ENCODE measurements around the gene CRP.
"Not testable (repeated sequence)": the region's sequence is repeated elsewhere in the genome, so short reads cannot be mapped to it uniquely, and the experiment has no call there.

The CRP gene

DNA sequence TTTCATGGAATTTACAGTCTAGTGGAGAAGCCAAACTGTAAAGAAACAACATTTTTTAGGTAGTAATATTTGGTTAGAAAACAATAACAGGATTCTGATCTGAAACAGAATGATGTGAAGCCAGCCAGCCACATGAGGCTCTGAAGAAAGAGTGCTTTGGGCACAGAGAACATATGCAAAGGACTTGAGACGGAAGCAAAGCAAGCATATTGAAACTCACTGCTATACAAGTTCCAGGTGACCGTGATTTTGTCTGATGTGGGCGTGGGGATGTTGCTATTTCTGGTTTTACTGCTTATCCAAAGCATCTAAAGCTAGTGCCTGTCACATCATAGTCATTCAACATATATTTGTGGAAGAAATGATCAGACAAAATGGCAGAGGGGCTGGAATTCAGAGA is 14.7 kb downstream of the CRP start:
- DNase-seq (ENCODE audit: low read depth), result no peak

DNA sequence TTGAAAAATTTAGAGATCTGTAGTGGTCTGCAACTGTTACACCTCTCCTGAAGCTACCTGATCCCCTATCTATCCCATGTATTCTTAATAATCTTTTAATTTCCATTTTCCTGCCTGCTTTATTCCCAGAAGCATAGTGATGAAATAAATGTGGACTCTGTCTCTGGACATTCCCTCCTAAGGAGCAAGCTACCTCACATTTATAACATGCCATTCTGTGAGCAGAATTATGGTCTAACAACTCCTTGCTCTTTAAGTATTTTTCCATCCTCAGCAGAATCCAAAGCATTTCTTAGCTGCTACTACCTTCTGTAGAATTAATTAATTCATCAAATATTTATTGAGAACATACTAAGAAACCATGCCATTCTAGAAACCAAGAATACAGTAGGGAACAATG is 15.1 kb downstream of the CRP start:
- no peak for DNase-seq (ENCODE audit: low read depth)

DNA sequence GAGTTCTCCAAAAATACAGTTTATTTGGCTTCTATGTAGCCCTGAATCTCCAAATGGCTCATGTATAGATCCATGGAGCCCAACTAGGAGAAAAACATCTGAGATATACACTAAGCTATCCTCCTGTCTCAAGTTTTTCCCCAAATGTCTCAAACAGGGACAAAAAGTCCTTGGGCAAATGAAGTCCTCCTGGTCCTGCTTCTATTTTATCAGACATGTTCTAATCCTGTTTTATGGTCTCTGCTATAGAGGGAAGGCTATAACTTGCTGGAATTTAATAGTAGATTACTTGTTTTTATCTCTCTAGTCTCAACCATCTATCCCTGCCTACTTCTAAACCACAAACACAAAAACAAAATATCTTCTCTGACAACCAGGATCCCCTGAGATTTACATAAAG is 26.9 kb downstream of the CRP start:
- DNase-seq (ENCODE audit: low read depth), result no peak

DNA sequence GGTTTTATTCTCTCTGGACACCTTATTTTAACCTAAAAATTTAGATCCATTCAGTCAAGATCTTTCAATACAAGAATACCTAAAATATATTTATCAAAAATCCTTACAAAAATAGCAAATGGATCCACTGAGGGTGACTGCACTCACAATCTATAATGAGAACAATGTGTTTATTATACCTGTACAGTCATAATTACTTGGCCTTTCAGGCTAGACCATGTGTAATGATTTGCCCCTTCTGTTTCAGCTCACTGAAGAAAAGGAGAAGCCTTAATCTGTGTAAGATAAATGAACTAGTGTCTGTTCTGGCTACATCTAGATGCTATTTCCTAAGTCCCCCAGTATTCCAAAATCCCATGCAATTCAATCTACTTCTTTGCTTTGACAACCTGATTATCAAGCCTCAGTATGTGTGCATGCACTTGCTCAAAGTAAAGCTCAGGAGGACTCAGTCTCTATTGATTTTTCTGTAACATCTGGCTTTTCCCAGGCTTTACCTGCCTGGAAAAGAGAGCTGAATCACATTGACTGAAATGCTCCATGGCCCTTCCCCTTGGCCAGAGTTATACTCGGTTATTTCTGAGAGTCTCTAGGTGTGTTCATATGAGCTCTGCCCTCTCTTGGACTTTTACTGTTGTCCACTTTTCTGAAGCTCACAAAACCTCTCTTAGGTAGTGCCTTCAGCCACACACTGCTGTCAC is 27.6 kb downstream of the CRP start:
- no peak for DNase-seq (ENCODE audit: low read depth)

DNA sequence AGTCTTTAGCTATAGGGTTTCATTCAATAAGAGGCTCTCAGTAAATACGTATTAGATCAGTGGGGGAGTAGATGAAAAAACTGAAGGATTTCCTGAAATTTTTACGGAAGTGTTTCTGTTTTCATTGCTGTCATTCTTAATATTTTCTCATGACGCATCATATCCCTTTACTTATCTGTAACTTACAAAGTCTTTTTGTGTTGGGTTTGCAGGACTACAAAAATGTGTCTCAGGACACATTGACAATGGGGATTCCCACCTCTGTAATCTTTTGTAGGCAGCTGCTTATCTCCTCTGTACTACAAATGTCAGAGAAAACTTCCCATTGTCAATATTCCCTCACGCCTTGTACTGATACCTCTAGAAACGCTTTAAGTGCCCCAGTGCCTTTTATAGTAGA is 35.5 kb downstream of the CRP start:
- no peak for DNase-seq (ENCODE audit: low read depth)

DNA sequence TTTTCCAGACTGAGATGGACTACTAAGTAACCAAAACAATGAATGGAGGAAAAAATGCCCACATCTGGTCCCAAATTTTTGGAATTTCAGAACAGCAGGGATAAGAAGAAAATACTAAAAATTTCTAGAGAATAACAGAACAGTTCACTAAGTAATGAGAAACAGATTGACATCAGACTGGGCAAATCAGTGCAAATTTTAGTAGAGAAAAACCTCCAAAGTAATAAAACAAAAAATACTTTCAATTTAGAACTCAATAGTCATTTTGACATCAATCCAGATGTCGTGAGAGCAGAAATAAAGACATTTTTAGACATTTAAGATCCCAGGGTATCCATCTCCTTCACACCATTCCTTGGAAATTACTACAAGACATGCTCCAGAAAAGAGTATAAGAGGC is 39.3 kb downstream of the CRP start:
- DNase-seq (ENCODE audit: low read depth), result no peak

DNA sequence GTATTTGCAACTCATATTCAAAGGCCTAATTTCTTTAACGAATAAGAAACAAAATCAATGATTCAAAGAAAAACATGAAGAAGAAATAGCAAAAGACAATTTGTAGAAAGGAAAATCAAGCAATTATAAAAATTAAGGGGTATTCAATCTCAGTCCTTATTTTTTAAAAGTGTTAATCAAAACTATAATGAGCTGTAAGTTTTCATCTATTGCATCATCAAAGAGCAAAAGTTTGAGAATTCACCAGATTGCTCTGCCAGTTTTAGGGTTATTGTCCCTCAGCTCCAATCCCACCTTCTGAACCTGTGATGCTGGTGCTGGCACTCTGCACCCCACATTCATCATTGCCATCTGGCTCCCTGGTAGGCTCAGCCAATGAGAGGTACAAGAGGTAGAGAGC is 42.0 kb downstream of the CRP start:
- DNase-seq (ENCODE audit: low read depth), result not testable (repeated sequence)

DNA sequence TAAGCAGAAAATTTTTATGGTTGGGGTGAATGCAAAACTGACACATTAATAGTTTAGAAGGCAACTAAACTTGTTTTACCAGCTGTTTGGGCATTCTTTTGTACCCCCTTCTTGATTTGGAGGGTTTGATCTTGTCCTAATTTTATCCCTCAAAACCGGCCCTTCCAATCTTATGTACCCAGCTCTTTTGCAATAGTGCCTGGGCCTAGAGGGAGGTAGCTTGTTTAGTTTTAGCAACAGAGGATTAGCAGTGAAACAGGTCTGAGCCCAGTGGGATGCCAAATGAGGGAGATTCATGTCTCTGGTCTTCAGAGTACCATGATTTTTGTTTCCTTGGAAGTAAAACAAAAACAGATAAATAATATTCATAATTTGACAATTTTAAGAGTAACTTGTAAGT is 45.1 kb downstream of the CRP start:
- no peak for DNase-seq (ENCODE audit: low read depth)

DNA sequence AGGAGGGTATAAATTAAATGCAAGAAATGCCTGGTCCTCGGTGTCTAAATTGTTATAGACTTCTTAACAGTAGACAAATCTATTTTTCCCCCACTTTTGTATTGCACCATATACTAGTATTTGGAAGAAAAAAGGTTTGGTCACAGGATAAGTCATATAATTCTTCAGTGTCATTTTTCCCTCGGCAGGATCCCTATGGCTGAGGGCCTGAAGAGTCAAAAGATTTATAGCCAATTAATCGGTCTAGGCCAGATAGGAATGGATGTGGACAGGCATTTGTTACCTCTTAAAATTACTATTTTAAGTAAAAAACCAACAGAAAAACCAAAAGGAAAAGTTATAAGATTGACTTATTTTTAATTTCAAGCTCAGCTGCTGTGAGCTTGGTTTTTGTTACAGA is 45.6 kb downstream of the CRP start:
- no peak for DNase-seq (ENCODE audit: low read depth)

DNA sequence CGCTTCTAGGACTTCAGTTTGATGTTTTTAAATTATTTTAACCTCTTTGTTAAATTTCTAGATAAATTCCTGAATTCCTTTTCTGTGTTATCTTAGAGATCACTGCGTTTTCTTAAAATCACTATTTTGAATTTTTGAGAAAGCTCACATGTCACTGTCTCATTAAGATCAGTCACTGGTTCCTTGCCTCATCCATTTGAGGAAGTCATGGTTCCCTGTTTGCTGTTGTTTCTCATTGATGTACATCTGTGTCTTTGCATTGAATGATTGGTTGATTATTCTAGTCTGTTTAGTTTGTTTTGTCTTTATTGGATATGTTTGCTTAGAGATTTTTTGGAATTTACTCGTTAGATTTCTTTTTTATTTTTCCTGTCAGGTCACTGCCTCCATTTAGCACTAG is 50.1 kb downstream of the CRP start:
- DNase-seq (ENCODE audit: low read depth), result no peak

DNA sequence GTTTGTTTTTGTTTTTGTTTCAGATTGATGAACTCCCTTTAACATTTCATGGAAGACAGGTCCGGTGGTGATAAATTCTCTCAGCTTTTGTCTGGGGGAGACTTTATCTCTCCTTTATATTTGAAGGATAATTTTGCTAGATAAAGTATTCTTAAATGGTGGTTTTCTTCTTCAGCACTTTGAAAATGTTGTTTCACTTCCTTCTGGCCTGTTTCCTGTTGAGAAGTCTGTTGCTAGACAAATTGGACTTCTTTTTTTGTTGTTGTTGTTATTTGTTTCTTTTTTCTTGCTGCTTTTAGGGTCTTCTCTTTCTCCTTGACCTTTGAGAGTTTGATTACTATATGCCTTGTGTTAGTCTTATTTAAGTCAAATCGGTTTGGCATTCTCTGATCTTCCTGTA is 50.8 kb downstream of the CRP start:
- DNase-seq (ENCODE audit: low read depth), result no peak

Measured in stimulated activated CD8-positive, alpha-beta memory T cell treated with anti-CD3 and anti-CD28 coated beads, Interleukin-4, amount 100 ng/mL, for 24 hours (primary cell).